Endothelial cell of umbilical vein (primary cell): ENCODE results near the gene TRIM13. TPM values are rescaled to one million over a fixed set of nuclear protein-coding genes. Genes with fewer than 3 reads are reported as not detected.
A peak's percentile ranks its signal among the peaks of the same experiment; 100 is the strongest.

ENCODE experiments used
- BruUV-seq: library from RNA; stranded (reverse); fragments of 400-500 nt; replicated peaks from 2 replicates; lab custom pipeline; 2021; lab: Mats Ljungman, UMichigan
- CTCF ChIA-PET: fragments of 300-600, 350-600 bp; sonication (Branson Sonifier 250); formaldehyde crosslinking; loops from one replicate; lab custom pipeline; 2021; ENCODE audit warnings: antibody characterized with exemption, inconsistent platforms; lab: Charles Lee
- POLR2A ChIA-PET: fragments of 300-600, 350-600 bp; sonication (Branson Sonifier 250); formaldehyde crosslinking; loops from one replicate; lab custom pipeline; 2021; ENCODE audit warnings: antibody characterized with exemption, inconsistent platforms; lab: Charles Lee
- DNase-seq: peaks from one replicate; pipeline ENCODE4 v3.0.0-alpha.2; 2011; ENCODE audit warnings: low read depth, low spot score
- FAIRE-seq: peaks from 2 replicates; lab custom pipeline; 2011; peaks lifted over from hg19 to GRCh38; lab: Jason Lieb, UNC
- H2AFZ ChIP-seq: 2 replicates; pipeline ENCODE4 v1.6.0; 2012; ENCODE audit warnings: low read depth, low read length, control low read depth, inconsistent platforms
- H3K27ac ChIP-seq: 2 replicates; pipeline ENCODE4 v1.5.1; 2011; ENCODE audit warnings: low read depth, mild to moderate bottlenecking, control low read depth, low read length, moderate library complexity; ENCODE audit not compliant: insufficient read depth
- H3K27me3 ChIP-seq, 2 experiments: 2 replicates each; pipeline versions ENCODE4 v1.6.0 to v1.6.1; 2011; ENCODE audit warnings: low read length in 2 of 2, mixed read lengths in 1 of 2; ENCODE audit not compliant: control insufficient read depth in 2 of 2, insufficient read depth in 2 of 2
- H3K36me3 ChIP-seq, 2 experiments: 2 replicates in 1 of 2; 3 replicates in 1 of 2; pipeline ENCODE4 v1.5.1; 2011; ENCODE audit warnings: low read length in 2 of 2, mild to moderate bottlenecking in 1 of 2, moderate library complexity in 1 of 2; ENCODE audit not compliant: control insufficient read depth in 2 of 2, insufficient read depth in 2 of 2; ENCODE audit errors: extremely low read depth in 1 of 2
- H3K4me1 ChIP-seq: 3 replicates; pipeline ENCODE4 v1.5.1; 2011; ENCODE audit warnings: mild to moderate bottlenecking, low read length; ENCODE audit not compliant: control insufficient read depth, insufficient read depth; ENCODE audit errors: extremely low read depth
- H3K4me2 ChIP-seq: 2 replicates; pipeline ENCODE4 v1.6.1; 2011; ENCODE audit warnings: low read length, control low read depth, mixed read lengths; ENCODE audit not compliant: insufficient read depth
- H3K4me3 ChIP-seq, 3 experiments: fragments of 200-600 bp in 1 of 3; sonication (generic), shearing (Covaris generic) in 1 of 3; replicated peaks in 1 of 3; 2 replicates each; pipeline ENCODE4 v1.5.1; 2011 to 2016; ENCODE audit warnings: control low read depth in 3 of 3, low read length in 3 of 3, mild to moderate bottlenecking in 2 of 3, inconsistent platforms in 1 of 3, low read depth in 1 of 3, moderate library complexity in 1 of 3; ENCODE audit not compliant: insufficient read depth in 1 of 3
- H3K79me2 ChIP-seq: 2 replicates; pipeline ENCODE4 v1.6.0; 2012; ENCODE audit warnings: low read length, inconsistent platforms; ENCODE audit not compliant: control insufficient read depth, insufficient read depth
- H3K9ac ChIP-seq: replicated peaks from 2 replicates; pipeline ENCODE3; 2011; ENCODE audit warnings: low read length, control low read depth; ENCODE audit not compliant: insufficient read depth; ENCODE audit errors: extremely low read depth
- H3K9me1 ChIP-seq: replicated peaks from 3 replicates; pipeline ENCODE4 v1.6.0; 2011; ENCODE audit warnings: mild to moderate bottlenecking, low read length; ENCODE audit not compliant: control insufficient read depth, insufficient read depth; ENCODE audit errors: extremely low read depth
- H3K9me3 ChIP-seq: replicated peaks from 2 replicates; pipeline ENCODE4 v1.5.1; 2012; ENCODE audit warnings: low read length, inconsistent platforms; ENCODE audit not compliant: control insufficient read depth, insufficient read depth
- H4K20me1 ChIP-seq: replicated peaks from 2 replicates; pipeline ENCODE3; 2011; ENCODE audit warnings: mild to moderate bottlenecking, low read length; ENCODE audit not compliant: control insufficient read depth, insufficient read depth; ENCODE audit errors: extremely low read depth
- EZH2 ChIP-seq: IDR thresholded peaks from 2 replicates; pipeline ENCODE4 v1.6.1; 2012; ENCODE audit warnings: borderline replicate concordance, low read depth, mild to moderate bottlenecking, moderate library complexity, low read length, inconsistent platforms; ENCODE audit not compliant: severe bottlenecking
- FOS ChIP-seq: IDR thresholded peaks from 2 replicates; pipeline ENCODE4 v1.6.1; 2011; ENCODE audit warnings: mild to moderate bottlenecking, low read length, moderate library complexity, borderline replicate concordance; ENCODE audit not compliant: insufficient read depth
- GATA2 ChIP-seq: IDR thresholded peaks from 2 replicates; pipeline ENCODE4 v1.7.0; 2011; ENCODE audit warnings: low read depth, mild to moderate bottlenecking, moderate library complexity, mixed read lengths, low read length; ENCODE audit not compliant: insufficient read length, insufficient read depth
- JUN ChIP-seq: IDR thresholded peaks from 2 replicates; pipeline ENCODE4 v1.6.1; 2011; ENCODE audit warnings: borderline replicate concordance, low read depth; ENCODE audit not compliant: insufficient read length, insufficient read depth
- MYC ChIP-seq: IDR thresholded peaks from one replicate; pipeline ENCODE4 v1.6.1; 2011; ENCODE audit warnings: mild to moderate bottlenecking, low read depth, low read length
- POLR2A ChIP-seq: IDR thresholded peaks from 2 replicates; pipeline ENCODE4 v1.6.1; 2012; ENCODE audit warnings: low read depth, mild to moderate bottlenecking, control low read depth, low read length
- POLR2AphosphoS5 ChIP-seq: IDR thresholded peaks from 2 replicates; pipeline ENCODE4 v1.6.1; 2012; ENCODE audit warnings: low read depth, mild to moderate bottlenecking, control low read depth, low read length, moderate library complexity; ENCODE audit not compliant: insufficient read depth
- dilution Hi-C: fragments of 300-500 bp; cut with MboI; formaldehyde crosslinking; loops from one replicate; pipeline ENCODE4 v1.15.0; 2019; ENCODE audit warnings: low sequenced_read_pairs; ENCODE audit not compliant: extremely low pct_ligation_motif_present
- intact Hi-C: fragments of 100-400 bp; cut with micrococcal nuclease; formaldehyde crosslinking; loops from one replicate; pipeline ENCODE4 v1.10.0; 2022
- polyA plus RNA-seq, 4 experiments: library from polyadenylated mRNA; depleted of rRNA in 3 of 4; stranded (reverse) in 3 of 4; unstranded in 1 of 4; fragments of >200 nt; gene quantifications; 2 replicates each; pipeline versions ENCODE4 v1.2.1 to v1.2.3, GENCODE V29; 2011 to 2012; ENCODE audit warnings: missing spikeins in 1 of 4
- total RNA-seq: library from RNA; stranded (reverse); gene quantifications from 2 replicates; pipeline ENCODE4 v1.2.3, GENCODE V29; 2021
- TF ChIP-seq, protein P1 (sequence below): IDR thresholded peaks from 2 replicates; pipeline ENCODE4 v1.6.1; 2011; ENCODE audit not compliant: insufficient read depth, insufficient read length
- TF ChIP-seq, protein P2 (sequence below), 2 donors: IDR thresholded peaks; 1 replicate in 1 of 2; 2 replicates in 1 of 2; pipeline ENCODE4 v1.5.1; 2011; ENCODE audit warnings: low read length in 2 of 2, mild to moderate bottlenecking in 2 of 2, moderate library complexity in 2 of 2, control low read depth in 1 of 2, inconsistent platforms in 1 of 2, low read depth in 1 of 2; ENCODE audit not compliant: insufficient read depth in 1 of 2; ENCODE audit errors: extremely low read depth in 1 of 2

The TRIM13 gene
- total and polyA plus RNA-seq, 2 donors (not counting 3 experiments of a cell fraction or from before 2014, with no cell fraction given) = 12.5 to 28.2 TPM

DNA sequence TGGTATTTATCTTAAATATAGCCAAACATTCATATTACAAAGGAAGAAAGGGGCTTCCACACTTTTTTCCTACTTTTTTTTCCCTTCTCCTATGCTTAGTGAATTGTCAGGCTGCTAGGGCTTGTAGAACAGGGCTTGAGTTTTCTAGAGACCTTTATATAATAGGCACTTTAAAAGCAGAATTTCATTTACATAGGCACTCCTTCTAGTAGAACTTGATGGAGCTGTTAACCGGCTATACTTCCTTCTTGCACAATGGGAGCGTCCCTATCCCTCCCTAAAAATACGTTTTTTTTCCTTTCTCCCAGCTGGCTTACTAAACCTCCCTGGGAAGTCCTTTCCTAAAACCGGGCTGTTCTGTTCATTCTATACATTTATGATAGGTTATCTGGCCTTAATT, 1.1 kb downstream of the TRIM13 start:
- BruUV-seq = no TSS peak
- peak overlapping the region; percentile 95 for H3K9ac ChIP-seq

DNA sequence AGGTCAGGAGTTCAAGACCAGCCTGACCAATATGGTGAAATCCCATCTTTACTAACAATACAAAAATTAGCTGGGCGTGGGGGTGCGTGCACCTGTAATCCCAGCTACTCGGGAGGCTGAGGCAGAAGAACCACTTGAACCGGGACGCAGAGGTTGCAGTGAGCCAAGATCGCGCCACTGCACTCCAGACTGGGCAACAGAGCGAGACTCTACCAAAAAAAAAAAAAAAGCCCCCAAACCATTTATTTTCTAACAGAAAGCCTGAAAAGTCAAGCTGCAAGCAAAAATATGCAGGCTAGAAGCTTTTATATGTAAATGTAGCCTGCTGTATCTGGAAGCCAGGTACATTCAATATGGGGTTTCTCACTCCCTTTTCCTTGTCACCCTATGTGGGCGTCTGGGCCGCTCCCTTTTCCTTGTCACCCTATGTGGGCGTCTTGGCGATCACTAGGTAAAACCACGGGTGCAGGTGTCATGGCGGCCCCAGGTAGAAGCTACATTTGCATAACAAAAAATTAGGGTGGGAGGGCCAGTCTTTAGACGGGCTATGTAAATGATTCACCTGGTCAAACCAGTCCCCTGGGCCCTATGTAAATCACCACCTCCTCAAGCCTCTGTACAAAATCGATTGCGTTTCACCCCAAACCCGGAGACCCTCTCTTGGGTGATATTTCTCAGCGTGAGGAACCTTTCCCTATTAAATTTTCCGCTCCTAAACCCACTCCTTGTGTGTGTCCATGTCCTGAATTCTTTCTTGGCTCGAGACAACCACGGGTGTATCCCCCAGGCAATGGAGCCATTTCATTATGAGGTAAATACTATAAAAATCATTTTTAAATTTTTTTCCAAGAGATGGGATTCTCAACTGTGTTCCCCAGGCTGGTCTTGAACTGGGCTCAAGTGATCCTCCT, 2.1 kb downstream of the TRIM13 start:
- ChIA-PET POLR2A (interaction anchor here (1.1 kb wide), 1 partner anchor 16 kb away, joined by 5 read pairs; no protein-coding TSS in a partner anchor), CTCF (interaction anchor here (2.0 to 4.8 kb wide), 8 partner anchors 9 to 913 kb away, joined by 9 to 133 read pairs (median 24); partner anchors contain the start of gene SPRYD7)
- Histone ChIP-seq H3K36me3 (peaks cover 0 to 10% of the 10 kb centered on the region in 2 experiments), H2AFZ (no peak overlapping the region), H4K20me1 (no peaks in the 10 kb centered on the region), H3K9me1 (peaks cover 3% of the 10 kb centered on the region), H3K4me1 (peaks cover 35% of the 10 kb centered on the region), H3K9me3 (no peaks in the 10 kb centered on the region), H3K79me2 (peaks cover 51% of the 10 kb centered on the region), H3K9ac (no peak overlapping the region), H3K27ac (peak overlapping the region; percentile 9), H3K4me2 (peak overlapping the region; percentile 100), H3K27me3 (no peaks in the 10 kb centered on the region), H3K4me3 (peak overlapping the region in 1 of 3 experiments; percentile 98)
- TF ChIP-seq POLR2AphosphoS5 (no peak), MYC (no peak), JUN (no peak), EZH2 (no peak), POLR2A (no peak), GATA2 (no peak), FOS (no peak)
- TF ChIP-seq, protein P1, sequence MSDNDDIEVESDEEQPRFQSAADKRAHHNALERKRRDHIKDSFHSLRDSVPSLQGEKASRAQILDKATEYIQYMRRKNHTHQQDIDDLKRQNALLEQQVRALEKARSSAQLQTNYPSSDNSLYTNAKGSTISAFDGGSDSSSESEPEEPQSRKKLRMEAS = no peak
- TF ChIP-seq, protein P2, sequence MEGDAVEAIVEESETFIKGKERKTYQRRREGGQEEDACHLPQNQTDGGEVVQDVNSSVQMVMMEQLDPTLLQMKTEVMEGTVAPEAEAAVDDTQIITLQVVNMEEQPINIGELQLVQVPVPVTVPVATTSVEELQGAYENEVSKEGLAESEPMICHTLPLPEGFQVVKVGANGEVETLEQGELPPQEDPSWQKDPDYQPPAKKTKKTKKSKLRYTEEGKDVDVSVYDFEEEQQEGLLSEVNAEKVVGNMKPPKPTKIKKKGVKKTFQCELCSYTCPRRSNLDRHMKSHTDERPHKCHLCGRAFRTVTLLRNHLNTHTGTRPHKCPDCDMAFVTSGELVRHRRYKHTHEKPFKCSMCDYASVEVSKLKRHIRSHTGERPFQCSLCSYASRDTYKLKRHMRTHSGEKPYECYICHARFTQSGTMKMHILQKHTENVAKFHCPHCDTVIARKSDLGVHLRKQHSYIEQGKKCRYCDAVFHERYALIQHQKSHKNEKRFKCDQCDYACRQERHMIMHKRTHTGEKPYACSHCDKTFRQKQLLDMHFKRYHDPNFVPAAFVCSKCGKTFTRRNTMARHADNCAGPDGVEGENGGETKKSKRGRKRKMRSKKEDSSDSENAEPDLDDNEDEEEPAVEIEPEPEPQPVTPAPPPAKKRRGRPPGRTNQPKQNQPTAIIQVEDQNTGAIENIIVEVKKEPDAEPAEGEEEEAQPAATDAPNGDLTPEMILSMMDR (IDR thresholded peaks at IDR 0.05; ENCODE audit: extremely low read depth in 1 of 2, insufficient read depth in 1 of 2, low read depth in 1 of 2, low read length in 2 of 2) = no peak
- intact Hi-C loops (loop anchor here (5.0 to 10.0 kb wide), 3 partner anchors 533 to 913 kb away; no protein-coding TSS in a partner anchor), dilution Hi-C loops (no loop called here)
- DNase-seq = no peak
- BruUV-seq = no TSS peak
- no peak for FAIRE-seq

More for the DNA sequence above, 1.1 kb downstream of the TRIM13 start:
- POLR2A ChIA-PET = interaction anchor here (0.7 to 2.0 kb wide), 13 partner anchors 9 to 914 kb away, joined by 3 to 7 read pairs (median 4); partner anchors contain the start of gene SPRYD7
- Histone ChIP-seq H3K4me3 (peak overlapping the region; percentile 84 to 98 (median 95)), H3K79me2 (peaks cover 46% of the 10 kb centered on the region), H3K36me3 (peaks cover 0 to 10% of the 10 kb centered on the region in 2 experiments), H3K4me1 (peaks cover 35% of the 10 kb centered on the region), H3K4me2 (peak overlapping the region; percentile 100), H3K27ac (peak overlapping the region; percentile 88), H3K9me1 (peaks cover 3% of the 10 kb centered on the region), H3K9me3 (no peaks in the 10 kb centered on the region), H3K27me3 (no peaks in the 10 kb centered on the region), H2AFZ (no peak overlapping the region), H4K20me1 (no peaks in the 10 kb centered on the region)
- dilution Hi-C loops (no loop called here), intact Hi-C loops (loop anchor here (1.0 to 10.0 kb wide), 6 partner anchors 84 to 914 kb away; no protein-coding TSS in a partner anchor)
- FAIRE-seq (no peak), DNase-seq (peak; percentile 24)
- CTCF ChIA-PET = interaction anchor here (0.5 to 4.8 kb wide), 50 partner anchors 10 to 1071 kb away, joined by 3 to 133 read pairs (median 5); partner anchors contain the start of genes KCNRG and SPRYD7
- TF ChIP-seq JUN = no peak
